Left ventricle myocardium inferior (tissue), 1 donor: ENCODE measurements around the gene OPRM1. TPM values are rescaled to one million over a fixed set of nuclear protein-coding genes. Genes with fewer than 3 reads are reported as not detected.
"Not testable (repeated sequence)": the region's sequence is repeated elsewhere in the genome, so short reads cannot be mapped to it uniquely, and the experiment has no call there.

Experiments
- DNase-seq: peaks from one replicate; pipeline ENCODE4 v3.0.0-alpha.2; 2020
- H3K27ac ChIP-seq: fragments of 200-600 bp; replicated peaks from 2 replicates; pipeline ENCODE4 v1.8.0; 2021
- H3K27me3 ChIP-seq: fragments of 200-600 bp; 2 replicates; pipeline ENCODE4 v1.8.0; 2021; ENCODE audit warnings: low read depth
- H3K36me3 ChIP-seq: fragments of 200-600 bp; 2 replicates; pipeline ENCODE4 v1.8.0; 2021
- H3K4me1 ChIP-seq: fragments of 200-600 bp; 2 replicates; pipeline ENCODE4 v1.8.0; 2021
- H3K4me3 ChIP-seq: fragments of 200-600 bp; 2 replicates; pipeline ENCODE4 v1.8.0; 2021; ENCODE audit warnings: mild to moderate bottlenecking, moderate library complexity
- H3K9me3 ChIP-seq: fragments of 200-600 bp; replicated peaks from 2 replicates; pipeline ENCODE4 v1.8.0; 2021
- intact Hi-C: fragments of 100-400 bp; cut with micrococcal nuclease; formaldehyde crosslinking; loops from one replicate; pipeline ENCODE4 v1.11.0; 2022
- total RNA-seq: library from RNA; stranded (reverse); fragmentation: NEBNext Ultra II Directional; extraction: Animal tissue kit (Norgen Biotek cat#: 25700); gene quantifications from one replicate; pipeline ENCODE4 v1.2.1, GENCODE V29; 2021
- TF ChIP-seq, protein P1 (sequence below): fragments of 200-600 bp; IDR thresholded peaks from 2 replicates; pipeline ENCODE4 v1.8.0; 2021; ENCODE audit warnings: antibody characterized with exemption, mild to moderate bottlenecking, borderline replicate concordance
- donor health status: DM: no; HTN: yes; CAD: no; lungs with severe emphysema.

The OPRM1 gene
- total RNA-seq, 1 donor from 2014 or later: not detected

DNA sequence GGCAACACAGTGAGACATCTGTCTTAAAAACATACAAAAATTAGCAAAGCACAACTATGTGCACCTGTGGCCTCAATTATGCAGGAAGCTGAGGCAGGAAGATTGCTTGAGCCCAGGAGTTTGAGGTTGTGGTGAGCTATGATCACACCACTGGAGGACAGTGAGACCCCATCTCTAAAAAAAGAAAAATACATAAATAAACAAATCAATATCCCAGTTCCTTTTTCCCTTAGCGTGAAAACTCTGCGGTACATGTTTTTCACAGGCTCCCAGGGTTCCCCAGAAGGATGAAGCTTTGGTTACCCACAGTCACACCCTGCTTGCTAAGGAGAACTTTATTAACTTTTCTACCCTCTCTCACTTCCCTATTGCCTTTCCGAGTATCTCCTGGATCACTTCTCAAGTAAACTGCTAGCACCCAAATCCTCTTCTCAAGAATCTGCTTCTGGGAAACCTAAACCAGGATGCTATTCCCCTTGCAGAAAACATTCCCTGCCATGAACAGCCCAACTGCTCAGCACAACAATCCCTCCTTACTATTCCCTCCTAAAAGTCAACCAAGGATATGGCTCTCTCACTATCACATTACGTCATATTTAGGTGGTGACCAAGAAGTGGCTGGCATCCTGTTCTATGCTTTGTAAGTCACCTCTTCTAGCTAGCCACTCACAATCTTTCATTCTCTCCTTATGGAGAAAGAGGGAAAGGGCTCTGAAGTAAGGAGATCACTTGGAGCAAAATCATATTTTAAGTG, 195.2 kb downstream of the OPRM1 start:
- Histone ChIP-seq H3K4me3 (no peak overlapping the region), H3K27ac (no peak overlapping the region), H3K27me3 (no peaks in the 10 kb centered on the region), H3K36me3 (no peaks in the 10 kb centered on the region), H3K9me3 (no peaks in the 10 kb centered on the region), H3K4me1 (no peaks in the 10 kb centered on the region)
- intact Hi-C loops: no loop called here
- TF ChIP-seq, protein P1, sequence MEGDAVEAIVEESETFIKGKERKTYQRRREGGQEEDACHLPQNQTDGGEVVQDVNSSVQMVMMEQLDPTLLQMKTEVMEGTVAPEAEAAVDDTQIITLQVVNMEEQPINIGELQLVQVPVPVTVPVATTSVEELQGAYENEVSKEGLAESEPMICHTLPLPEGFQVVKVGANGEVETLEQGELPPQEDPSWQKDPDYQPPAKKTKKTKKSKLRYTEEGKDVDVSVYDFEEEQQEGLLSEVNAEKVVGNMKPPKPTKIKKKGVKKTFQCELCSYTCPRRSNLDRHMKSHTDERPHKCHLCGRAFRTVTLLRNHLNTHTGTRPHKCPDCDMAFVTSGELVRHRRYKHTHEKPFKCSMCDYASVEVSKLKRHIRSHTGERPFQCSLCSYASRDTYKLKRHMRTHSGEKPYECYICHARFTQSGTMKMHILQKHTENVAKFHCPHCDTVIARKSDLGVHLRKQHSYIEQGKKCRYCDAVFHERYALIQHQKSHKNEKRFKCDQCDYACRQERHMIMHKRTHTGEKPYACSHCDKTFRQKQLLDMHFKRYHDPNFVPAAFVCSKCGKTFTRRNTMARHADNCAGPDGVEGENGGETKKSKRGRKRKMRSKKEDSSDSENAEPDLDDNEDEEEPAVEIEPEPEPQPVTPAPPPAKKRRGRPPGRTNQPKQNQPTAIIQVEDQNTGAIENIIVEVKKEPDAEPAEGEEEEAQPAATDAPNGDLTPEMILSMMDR: no peak
- no peak for DNase-seq

DNA sequence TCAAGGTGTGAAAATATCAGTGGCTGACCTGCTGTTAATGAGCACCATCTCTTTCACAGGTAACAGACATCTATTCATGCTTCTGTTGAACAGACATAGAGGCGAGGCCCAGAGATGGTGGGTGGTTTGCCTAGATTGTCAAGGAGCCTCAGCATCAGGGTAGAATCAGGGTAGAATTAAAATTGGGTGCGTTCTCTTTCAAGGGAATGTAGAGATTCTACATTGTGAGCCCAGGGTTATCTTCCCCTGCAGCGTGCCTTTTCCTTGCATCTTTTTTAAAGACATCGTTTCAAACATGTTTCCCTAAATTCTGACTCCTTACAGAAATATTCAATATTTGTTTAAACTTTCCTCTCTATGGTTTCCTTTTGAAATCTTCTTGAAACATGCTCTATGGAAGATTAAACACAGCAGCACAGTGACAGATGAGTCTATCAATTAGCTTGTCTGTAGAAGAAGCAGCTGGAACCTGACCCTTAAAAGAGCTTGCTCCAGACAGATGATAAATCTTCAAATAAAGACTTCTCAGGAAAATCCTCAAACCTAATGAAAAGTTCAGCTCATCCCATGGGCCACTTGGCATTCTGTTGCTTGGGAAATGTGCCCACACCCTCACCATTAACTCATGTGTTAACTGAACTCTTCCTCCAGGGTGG, 197.7 kb downstream of the OPRM1 start:
- intact Hi-C loops: no loop called here
- Histone ChIP-seq H3K27me3 (no peaks in the 10 kb centered on the region), H3K4me3 (no peak overlapping the region), H3K4me1 (no peaks in the 10 kb centered on the region), H3K27ac (no peak overlapping the region), H3K9me3 (no peaks in the 10 kb centered on the region), H3K36me3 (no peaks in the 10 kb centered on the region)
- DNase-seq: no peak
- TF ChIP-seq, protein P1: no peak

DNA sequence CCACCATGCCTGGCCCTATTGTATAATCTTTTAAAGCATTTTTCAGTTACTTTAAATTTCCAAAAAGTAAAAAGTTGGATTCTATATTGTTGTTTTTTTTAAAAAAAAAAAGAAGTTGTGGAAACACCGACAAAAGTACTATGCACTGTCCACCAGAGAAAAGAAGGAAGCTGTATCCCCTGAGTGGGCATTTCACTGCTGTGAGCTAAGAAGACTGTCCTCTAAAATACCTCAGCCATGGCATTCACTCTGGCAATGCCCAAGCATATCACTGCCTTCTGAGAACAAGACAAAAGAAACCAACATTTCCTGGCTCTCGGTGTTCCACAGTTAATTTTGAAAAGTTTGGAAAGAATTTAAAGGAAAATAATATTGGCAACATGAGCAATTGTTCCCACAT, 199.8 kb downstream of the OPRM1 start:
- intact Hi-C loops: no loop called here
- Histone ChIP-seq H3K27me3 (no peaks in the 10 kb centered on the region), H3K4me3 (no peak overlapping the region), H3K36me3 (no peaks in the 10 kb centered on the region), H3K27ac (no peak overlapping the region), H3K9me3 (no peaks in the 10 kb centered on the region), H3K4me1 (no peaks in the 10 kb centered on the region)
- TF ChIP-seq, protein P1: no peak
- no peak for DNase-seq

- no peaks in the 10 kb centered on the region for H3K9me3 ChIP-seq
- TF ChIP-seq, protein P1: no peak
- no peaks in the 10 kb centered on the region for H3K27me3 ChIP-seq
- H3K4me1 ChIP-seq: no peaks in the 10 kb centered on the region
- no peak overlapping the region for H3K4me3 ChIP-seq
- no peaks in the 10 kb centered on the region for H3K36me3 ChIP-seq
- no peak for DNase-seq
- intact Hi-C loops: no loop called here
- no peak overlapping the region for H3K27ac ChIP-seq
Measured at GRCh38 chr6:154239392-154239791, 200.4 kb downstream of the OPRM1 start.

DNA sequence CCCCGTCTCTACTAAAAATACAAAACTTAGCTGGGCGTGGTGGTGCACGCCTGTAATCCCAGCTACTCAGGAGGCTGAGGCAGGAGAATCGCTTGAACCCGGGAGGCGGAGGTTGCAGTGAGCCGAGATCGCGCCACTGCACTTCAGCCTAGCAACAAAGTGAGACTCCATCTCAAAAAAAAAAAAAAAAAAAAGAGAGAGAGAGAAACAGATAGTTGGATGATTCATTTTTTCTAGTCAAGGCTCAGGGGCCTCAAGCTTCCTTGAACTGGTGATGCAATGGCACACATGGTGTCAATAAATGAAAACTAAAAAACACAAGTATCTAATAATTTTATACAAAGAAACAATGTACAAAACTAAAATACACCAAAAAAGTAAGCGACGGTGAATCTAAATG, 202.0 kb downstream of the OPRM1 start:
- H3K36me3 ChIP-seq, H3K27me3 ChIP-seq, H3K4me1 ChIP-seq, H3K9me3 ChIP-seq, DNase-seq, intact Hi-C loops, H3K27ac ChIP-seq, H3K4me3 ChIP-seq: not testable (repeated sequence)

- H3K27ac ChIP-seq: no peak overlapping the region
- TF ChIP-seq, protein P1: no peak
- H3K36me3 ChIP-seq: no peaks in the 10 kb centered on the region
- H3K27me3 ChIP-seq: no peaks in the 10 kb centered on the region
- H3K9me3 ChIP-seq: no peaks in the 10 kb centered on the region
- DNase-seq: no peak
- H3K4me1 ChIP-seq: no peaks in the 10 kb centered on the region
- intact Hi-C loops: no loop called here
- no peak overlapping the region for H3K4me3 ChIP-seq
Measured at GRCh38 chr6:154241581-154241980, 202.5 kb downstream of the OPRM1 start.
